LoVo (cell line): Measurements from ENCODE around the gene RGS2.

Source experiments
- DNase-seq: peaks from one replicate; pipeline ENCODE4 v3.0.0-alpha.2; 2016; ENCODE audit warnings: low spot score

RGS2 gene

DNA sequence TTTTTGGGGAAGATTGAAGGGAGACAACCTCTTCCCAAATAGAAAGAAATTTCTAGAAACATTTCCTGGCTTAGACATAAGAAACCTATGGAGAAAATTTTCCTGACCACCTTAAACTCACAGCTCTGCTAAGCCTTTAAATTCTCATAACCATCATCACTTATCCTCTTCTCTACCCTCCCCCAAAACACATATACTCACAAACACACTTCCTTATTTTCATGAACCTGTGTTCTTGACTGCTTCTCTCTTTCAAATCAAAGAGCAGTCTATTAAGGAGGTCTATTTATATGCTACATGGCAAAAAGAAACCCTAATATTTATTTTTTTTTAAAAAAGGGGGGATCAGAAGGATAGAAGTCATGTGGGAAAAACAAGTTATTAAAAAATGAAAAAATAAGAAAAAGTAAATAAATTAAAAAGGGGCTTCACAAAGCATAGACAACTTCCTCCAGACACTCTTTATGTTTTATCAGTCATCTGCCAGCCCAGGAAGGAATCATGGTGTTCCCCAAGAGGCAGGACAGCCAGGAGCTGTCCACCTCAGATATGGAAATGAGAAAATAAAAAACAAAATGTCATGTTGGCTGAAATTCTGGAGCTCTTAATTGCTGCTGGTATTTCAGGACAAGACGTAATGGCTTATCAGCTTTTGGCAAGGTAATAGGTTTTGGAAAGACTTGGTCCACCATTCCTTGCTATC is 12.8 kb upstream of the RGS2 start:
- DNase-seq, result no peak

DNA sequence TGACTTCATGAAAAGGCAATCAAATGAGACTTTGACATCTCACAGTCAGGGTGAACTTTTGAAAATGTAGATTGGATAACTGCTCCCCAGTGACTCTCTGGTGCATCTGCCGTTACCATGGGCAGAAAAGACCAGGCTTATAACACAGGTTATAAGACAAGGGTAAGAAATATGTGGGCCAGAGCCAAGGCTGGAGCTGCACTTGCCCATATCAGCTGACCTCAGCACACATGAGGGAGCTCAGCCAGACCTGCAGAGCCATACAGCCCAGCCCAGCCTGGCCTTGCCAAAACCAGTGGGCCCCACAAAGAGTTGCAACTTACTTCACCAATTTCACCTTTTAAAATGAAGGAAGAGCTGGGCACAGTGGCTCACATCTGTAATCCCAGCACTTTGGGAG is 11.7 kb upstream of the RGS2 start:
- DNase-seq, result no peak

DNA sequence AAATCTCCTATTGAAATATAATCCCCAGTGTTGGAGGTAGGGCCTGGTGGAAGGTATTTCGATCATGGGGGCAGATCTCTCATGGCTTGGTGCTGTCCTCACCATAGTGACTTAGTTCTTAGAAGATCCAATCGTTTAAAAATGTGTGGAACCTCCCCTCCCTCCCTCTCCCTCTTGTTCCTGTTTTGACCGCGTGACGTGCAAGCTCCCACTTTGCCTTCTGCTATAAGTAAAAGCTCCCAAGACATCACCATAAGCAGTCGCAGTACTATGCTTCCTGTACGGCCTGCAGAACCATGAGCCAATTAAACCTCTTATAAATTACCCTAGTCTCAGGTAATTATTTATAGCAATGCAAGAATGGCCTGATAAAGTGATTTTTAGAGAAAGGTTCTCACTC is 10.9 kb upstream of the RGS2 start:
- no peak for DNase-seq

DNA sequence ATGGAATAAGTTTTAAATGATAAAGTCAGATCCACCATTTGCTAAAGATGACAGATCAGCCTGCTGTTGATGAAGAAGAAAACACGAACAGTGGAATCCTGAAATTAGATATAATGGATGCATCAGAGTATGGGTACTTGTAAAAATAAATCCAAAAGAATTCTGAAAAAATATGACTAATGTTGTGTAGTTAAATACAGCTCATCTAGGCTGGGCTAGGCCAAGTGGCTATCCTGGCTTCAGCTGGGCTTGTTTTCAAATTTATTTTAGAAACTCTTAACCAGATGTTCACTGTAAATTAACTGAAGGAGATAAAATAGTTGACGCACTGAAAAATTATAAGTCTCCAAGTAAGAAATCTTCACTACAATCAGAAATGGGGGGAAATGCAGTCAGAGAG is 7.4 kb upstream of the RGS2 start:
- no peak for DNase-seq

DNA sequence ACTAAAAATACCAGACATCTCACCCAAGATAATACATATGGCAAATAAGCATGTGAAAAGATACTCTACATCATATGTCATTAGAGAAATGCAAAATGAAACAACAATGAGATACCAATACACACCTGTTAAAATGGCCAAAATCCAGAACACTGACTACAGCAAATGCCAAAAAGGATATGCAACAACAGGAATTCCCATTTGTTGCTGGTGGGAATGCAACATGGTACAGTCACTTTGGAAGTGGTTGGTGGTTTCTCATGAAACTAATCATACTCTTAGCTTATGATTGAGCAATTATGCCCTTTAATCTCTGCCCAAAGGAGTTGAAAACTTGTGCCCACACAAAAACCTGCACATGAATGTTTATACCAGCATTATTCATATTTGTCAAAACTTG is 6.4 kb upstream of the RGS2 start:
- DNase-seq, result no peak

DNA sequence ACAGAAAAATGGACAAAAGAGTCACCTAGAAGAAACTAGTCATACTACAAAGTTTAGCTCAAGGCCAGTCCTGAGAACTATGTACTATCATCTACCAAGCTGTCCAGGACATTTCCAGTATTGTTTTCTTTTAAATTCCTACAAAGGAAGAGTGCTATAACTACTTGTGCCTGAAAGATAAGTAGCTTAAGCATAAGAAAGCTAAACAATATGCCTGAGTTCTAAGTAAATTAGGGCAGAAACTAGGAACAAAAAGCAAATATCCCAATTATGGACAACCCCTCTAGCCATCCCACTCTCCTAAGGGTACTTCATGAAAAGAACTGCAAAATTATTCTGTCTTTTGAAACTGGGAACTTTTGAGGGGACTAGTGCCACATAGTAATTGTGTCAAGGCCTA is 5.3 kb upstream of the RGS2 start:
- DNase-seq, result no peak

DNA sequence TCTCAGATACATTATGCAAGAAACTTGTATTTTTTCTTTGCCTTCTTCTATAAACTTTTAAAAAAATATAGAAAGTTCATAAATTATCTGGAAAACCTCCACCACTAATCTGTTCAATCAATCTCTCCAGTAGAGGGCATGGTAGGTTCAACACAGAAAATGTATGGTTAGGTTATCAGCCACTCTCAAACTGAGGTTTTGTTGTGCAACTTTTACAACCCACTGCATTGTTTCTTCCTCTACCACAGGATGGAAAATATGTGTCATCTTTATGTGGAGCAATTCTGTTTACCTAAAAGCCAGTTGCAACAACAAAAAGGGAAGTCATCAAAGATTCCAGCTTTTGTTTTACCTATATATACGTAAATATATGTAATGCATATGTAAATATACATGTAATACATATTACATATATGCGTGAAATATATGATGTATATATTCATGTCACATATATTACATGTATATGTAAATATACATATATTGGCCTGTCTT is 3.0 kb upstream of the RGS2 start:
- peak; percentile 88 for DNase-seq

DNA sequence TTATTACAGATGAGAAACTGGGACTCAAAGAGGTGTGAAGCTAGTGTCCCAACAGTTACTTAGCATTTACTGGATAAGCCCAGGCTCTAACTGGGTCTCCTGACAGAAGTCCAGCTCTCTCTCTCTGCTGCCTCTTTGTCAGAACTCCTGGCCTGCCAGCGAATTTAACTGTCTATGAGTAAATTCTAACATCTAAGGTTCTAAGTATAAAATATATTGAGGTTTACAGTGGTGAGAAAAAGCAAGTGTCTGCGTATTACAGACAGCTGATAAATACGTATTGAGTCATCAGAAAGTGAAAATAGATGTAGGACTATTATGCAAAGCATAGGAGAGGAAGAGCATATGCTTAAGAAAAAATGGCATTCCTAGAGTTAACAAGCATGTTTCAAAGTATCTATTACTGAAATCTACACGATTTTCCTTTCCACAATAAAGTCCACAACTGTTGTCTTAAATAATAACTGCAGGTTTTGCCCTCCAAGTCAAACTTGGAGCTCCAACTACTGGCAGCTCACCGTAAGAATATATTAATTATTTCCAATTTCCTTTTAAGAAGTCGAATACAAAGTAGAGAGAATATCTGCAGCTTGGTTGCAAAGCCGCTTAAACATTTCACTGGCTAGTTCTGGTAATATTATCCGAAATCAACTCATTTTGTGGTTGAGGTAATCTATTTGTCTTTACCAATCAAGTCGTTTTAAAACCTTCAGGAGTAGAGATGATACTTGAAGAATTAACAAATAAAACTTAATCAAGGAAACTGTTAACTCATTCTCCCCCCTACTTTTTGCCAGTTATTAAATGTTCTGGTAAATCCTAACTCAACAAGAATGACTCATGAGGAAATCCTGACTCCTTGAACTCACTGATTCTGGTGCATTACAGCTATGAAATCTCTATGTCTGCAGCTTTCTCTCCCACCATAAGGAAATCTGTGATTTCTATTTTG is 1.4 kb upstream of the RGS2 start:
- DNase-seq, result peak; percentile 32

DNA sequence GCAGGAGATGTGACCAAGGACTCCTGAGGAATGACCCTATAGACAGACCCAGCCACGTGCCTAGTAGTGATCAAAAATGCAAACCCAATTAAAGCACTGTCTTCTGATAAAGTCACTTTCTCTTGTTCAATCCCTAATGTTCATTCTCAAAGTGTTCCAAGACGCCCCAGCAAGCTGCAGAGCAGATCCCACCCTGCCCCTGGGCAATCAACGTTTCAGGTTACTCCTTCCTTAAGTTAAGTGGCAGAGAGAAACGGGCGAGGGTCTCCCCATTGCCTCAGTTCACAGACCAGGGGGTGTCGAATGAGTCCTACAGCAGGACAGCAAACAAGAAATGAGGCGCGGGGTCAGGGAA is 699 bp upstream of the RGS2 start:
- DNase-seq, result peak; percentile 7

DNA sequence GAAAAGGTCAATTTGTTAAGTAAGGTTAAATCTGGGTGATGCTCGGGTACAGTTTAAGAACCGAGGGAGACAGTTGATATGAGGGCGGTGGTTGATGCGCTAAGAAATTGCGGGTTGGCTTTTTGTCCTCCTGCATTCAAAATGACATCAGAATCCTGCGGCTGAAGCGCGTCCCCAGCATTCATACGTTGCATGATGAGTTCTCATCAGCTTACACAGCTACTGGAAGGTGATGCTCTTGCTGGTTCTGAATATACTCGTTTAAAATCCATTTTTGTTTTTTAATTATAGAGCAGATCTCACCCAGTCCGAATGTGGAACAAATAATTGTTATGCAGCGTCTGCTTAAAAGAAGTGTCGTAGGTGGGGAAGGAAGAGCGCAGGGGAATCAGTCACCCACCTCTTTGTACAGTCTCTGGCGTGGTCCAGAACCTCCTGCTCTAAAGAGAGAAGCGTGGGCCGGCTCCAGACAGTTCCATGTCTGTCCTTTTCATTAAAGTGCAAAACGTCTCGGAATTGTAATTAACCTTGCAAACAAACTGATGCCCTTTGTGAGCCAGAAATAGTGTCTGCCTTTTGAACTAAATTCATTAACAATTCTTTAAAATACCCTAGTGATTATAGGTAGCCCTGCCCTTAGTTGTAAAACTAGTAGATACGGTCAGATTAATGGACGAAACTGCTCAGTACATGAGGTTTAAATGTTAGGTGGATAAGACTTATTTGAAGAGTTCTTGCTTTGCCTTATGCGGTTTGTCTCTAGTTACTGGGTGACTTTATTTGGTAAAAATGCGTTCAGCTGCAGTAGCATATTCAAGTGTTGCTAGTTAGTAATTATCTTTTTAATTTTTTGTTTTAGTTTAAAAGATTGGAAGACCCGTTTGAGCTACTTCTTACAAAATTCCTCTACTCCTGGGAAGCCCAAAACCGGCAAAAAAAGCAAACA is 741 bp downstream of the RGS2 start:
- DNase-seq, result peak; percentile 18

DNA sequence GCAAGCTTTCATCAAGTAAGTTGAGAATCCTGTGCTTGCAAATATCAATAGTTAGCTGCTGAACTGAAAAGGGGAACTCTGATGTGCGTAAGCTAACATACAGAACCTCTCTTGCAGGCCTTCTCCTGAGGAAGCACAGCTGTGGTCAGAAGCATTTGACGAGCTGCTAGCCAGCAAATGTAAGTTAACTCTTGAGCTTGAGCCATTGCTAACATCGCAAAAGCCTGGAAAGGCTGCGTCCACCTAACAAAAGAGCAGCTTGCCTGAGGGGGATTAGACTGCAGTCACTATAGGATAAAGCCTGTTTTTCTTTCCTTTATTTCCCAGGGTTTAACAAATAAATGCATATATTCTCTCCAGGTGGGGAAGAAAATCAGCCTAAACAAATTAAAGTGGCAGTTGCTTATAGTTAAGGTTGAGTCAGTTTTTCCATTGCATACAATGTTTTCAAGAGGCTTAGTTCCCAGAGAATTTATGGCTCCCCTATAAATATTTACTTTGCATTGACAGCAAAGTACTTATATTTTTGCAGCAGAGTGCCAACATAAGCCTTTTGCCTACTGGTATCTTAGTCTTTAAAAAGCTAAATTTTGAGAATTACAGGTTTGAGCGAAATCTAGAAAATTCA is 1.5 kb downstream of the RGS2 start:
- peak; percentile 9 for DNase-seq

DNA sequence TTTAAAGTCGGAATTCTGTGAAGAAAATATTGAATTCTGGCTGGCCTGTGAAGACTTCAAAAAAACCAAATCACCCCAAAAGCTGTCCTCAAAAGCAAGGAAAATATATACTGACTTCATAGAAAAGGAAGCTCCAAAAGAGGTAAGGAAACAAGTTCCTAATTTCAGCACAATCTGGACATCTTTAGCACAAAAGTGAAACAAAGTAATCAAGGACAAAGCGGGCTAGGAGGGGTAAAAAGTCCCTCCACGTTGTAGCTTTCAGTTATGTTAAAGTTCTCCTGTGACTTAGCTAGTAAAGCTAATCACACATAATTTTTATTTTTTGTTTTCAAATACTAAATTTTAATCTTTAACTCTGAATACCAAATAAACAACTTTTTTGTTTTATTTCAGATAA is 2.2 kb downstream of the RGS2 start:
- no peak for DNase-seq

DNA sequence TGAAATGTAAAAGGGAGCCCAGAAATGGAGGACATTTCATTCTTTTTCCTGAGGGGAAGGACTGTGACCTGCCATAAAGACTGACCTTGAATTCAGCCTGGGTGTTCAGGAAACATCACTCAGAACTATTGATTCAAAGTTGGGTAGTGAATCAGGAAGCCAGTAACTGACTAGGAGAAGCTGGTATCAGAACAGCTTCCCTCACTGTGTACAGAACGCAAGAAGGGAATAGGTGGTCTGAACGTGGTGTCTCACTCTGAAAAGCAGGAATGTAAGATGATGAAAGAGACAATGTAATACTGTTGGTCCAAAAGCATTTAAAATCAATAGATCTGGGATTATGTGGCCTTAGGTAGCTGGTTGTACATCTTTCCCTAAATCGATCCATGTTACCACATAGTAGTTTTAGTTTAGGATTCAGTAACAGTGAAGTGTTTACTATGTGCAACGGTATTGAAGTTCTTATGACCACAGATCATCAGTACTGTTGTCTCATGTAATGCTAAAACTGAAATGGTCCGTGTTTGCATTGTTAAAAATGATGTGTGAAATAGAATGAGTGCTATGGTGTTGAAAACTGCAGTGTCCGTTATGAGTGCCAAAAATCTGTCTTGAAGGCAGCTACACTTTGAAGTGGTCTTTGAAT is 2.9 kb downstream of the RGS2 start:
- DNase-seq, result no peak

DNA sequence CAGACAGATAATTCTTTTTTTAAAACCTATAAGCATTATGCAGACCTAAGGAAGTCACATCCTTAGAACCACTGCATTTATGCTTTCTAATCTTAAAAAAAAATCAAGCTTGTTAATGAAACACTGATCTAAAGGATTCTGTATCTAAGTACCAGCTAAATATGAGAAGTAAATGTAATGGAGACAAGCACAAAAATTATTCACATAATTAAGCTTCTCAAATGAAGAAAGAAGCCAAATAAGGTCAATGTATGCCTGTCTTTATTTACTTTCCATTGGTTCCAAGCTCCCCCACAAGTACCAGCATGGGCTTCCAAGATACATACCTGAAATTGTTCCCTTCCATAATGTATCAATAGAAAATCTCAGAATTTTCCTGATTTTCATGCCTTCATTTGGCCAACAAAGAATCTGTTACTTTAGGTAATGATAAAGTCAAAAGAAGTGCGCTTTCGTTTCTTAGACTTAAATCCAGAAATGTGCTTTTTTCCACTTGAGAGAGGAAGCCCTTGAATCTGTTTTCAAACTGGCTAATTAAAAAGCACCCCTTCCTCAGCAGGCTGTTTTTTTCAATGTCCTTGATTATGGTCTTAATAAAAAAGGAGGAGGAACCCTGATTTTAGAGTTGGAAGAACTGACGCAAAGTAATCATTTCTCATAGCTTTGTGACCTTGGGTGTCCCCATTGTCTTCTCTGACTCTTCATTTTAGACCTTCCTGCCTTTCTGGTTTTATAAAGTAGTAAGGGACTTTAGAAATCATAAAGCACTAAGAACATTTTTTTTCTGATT is 3.8 kb downstream of the RGS2 start:
- DNase-seq, result no peak

DNA sequence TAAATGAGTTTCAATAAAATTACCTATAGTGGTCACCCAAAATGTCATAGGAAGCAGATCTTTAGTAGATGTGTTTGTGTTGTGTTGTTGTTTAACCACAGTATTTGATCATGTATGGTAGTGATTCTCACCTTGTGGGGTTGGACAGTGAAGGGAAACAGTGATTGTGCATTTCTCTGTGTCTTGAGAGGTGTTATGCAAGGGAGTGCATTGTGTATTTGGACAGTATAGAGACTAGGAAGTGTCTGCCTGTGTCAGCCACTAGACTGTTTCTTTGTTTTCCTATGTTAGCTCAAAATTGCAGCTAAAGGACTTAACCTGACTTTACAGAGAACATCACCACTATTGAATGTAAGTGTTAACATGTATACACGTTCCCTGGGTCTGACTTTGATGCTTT is 6.0 kb downstream of the RGS2 start:
- no peak for DNase-seq

DNA sequence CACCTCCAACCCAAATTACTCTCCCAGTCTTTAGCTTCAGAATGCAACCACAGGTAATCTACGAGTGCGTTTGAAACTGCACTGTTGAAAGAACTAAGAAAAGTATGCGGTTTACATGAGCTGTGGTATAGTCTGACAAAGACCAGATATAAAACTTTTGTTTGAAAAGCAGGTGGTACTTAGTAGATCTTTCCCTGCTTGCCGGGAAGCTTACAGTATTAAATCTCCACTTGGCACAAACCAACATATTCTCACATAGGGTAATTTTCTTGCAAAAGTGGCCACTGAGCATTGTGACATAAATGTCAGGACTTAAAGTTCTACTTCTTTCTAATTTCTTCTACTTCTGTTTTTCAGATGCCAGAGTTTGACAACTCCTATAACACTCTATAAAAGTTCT is 8.4 kb downstream of the RGS2 start:
- DNase-seq, result no peak

DNA sequence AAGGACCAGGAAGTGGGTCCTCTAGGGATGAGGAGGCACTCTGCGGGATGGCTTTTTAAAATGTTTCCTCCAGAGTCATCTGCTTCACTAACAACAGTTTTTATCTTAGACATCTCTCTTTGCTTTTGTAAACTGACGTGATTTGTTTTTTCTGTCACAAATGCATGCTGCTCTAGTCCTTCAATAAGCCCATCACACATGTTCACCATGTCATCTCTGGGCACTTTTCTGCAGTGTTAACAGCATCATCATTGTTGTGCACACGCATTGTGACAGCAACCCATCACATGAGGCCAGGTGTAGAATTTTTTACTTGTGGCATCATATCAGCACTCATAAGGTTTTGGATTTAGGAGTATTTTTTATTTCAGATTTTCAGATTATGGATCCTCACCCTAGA is 12.5 kb downstream of the RGS2 start:
- DNase-seq, result no peak

DNA sequence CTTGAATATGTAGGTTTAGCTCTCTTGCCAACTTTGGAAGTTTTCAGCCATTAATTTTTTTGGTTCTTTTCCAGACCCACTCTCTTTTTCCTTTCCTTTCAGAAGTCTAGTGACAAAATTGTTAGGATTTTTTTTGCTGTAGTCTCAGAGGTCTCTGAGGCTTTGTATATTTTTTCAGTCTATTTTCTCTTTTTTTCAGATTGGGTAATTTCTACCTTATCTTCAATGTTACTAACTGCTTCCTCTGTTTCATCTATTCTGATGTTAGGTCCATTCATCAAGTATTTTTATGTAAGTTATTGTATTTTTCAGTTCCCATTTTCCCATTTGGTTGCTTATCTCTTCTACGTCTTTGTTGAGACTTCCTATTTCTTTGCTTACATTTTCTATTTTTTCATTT is 15.7 kb downstream of the RGS2 start:
- DNase-seq, result no peak

DNA sequence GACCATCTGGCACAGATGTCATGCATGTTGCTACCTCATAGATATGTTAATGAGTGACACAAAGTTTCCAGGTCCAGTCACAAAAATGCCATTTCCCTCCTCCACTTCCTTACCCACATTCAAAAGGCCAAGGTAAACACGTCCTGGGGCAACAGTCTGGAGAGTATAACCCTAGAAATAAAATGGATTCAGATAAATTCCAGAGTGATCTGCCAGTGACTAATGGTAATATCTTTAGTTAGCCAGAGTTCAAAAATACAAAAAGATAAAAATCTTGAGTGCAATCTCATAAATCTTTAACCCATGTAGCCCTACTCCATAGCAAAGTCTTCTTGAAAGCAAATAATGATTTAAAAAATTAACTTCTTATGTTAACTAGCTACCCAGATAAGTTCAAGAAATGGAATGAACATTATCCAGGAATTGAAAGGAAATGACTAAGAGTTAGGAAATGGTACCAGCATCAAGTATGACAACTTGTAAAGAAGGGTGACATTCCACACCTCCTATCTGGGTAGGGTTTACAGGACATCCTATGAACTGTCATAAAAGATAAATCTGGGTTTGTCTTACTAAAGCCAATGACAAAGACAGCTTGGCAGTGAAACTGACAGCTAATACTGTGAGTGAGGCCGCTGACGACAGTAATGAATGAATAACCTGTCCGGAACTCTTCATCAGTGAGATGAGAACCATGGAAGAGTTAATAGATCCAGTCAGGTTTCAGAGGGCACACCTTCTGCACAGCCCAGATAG is 18.1 kb downstream of the RGS2 start:
- peak; percentile 51 for DNase-seq
